ENCODE measurements around the gene MTFMT.

DNA sequence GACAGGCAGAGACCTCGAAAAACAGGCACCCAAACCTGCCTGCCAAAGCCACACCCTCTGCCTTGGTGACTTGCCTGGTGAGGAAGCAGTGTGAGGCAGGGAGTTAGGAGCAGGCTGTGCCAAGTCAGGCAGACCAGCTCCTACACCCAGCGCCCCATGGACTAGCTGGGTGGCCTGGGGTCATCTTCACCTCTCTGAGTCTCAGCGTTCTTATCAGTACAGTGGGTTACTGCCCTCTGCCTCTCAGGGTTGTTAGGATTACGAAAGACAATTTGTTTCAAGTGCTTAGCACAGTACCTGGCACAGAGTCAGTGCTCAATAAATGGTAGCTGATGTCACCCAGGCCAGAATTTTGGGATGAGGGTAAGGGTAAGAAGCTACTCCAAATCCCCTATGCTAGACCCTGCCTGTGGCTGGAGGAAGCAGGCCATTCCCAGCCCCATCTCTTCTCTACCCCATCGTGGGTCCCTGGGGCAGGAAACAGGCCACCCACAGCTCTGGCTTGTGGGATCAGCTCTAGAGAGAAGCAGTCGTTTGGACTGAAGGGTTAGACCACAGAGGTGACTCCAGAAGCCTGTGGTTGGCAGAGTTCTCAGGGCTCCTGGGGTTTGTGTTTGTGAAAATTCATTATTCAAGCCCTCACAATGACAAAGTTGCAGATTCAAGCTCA, 25.9 kb upstream of the MTFMT start:
- no peak for TF ChIP-seq EZH2phosphoT487 (IDR thresholded peaks at IDR 0.05; ENCODE audit: low read depth, severe bottlenecking, unreplicated experiment)
- TF ChIP-seq, protein P1, sequence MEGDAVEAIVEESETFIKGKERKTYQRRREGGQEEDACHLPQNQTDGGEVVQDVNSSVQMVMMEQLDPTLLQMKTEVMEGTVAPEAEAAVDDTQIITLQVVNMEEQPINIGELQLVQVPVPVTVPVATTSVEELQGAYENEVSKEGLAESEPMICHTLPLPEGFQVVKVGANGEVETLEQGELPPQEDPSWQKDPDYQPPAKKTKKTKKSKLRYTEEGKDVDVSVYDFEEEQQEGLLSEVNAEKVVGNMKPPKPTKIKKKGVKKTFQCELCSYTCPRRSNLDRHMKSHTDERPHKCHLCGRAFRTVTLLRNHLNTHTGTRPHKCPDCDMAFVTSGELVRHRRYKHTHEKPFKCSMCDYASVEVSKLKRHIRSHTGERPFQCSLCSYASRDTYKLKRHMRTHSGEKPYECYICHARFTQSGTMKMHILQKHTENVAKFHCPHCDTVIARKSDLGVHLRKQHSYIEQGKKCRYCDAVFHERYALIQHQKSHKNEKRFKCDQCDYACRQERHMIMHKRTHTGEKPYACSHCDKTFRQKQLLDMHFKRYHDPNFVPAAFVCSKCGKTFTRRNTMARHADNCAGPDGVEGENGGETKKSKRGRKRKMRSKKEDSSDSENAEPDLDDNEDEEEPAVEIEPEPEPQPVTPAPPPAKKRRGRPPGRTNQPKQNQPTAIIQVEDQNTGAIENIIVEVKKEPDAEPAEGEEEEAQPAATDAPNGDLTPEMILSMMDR (IDR thresholded peaks at IDR 0.05; ENCODE audit: poor library complexity): no peak
- TF ChIP-seq EZH2 (IDR thresholded peaks at IDR 0.05; ENCODE audit: borderline replicate concordance): no peak

All from hepatocyte (in vitro differentiated cells).